Measurements from ENCODE around the gene SLC5A11. TPM values are rescaled to one million over a fixed set of nuclear protein-coding genes. Genes with fewer than 3 reads are reported as not detected.

Gene SLC5A11
- total and polyA plus RNA-seq, 2 of the 13 experiments (the other 11 are each of a cell fraction or from before 2014, with no cell fraction given) = 1.2 to 3.3 TPM

GRCh38 chr16:24800586-24800985, 45.2 kb upstream of the SLC5A11 start:
- Histone ChIP-seq H3K27ac (ENCODE audit: extremely low read length, insufficient read depth, low read length) (no peak overlapping the region), H3K9me3 (ENCODE audit: low read length) (no peaks in the 10 kb centered on the region), H3K27me3 (ENCODE audit: control insufficient read depth in 1 of 2, insufficient read depth in 2 of 2, low read length in 2 of 2) (no peaks in the 10 kb centered on the region), H3K4me1 (ENCODE audit: insufficient read depth, low read length) (no peaks in the 10 kb centered on the region), H3K9ac (ENCODE audit: insufficient read depth, low read depth, low read length) (no peak overlapping the region), H3K4me2 (ENCODE audit: low read depth, low read length) (no peak overlapping the region), H3K4me3 (replicated peaks in 1 of 3; ENCODE audit: insufficient read depth in 1 of 3, low read depth in 2 of 3, low read length in 3 of 3) (no peak overlapping the region), H2AFZ (ENCODE audit: low read length) (no peak overlapping the region), H4K20me1 (ENCODE audit: insufficient read depth, low read length) (no peaks in the 10 kb centered on the region), H3K36me3 (replicated peaks in 1 of 2; ENCODE audit: control insufficient read depth in 1 of 2, insufficient read depth in 2 of 2, low read length in 2 of 2) (peaks cover 38 to 98% of the 10 kb centered on the region in 2 experiments), H3K79me2 (ENCODE audit: insufficient read depth, low read length) (no peaks in the 10 kb centered on the region)
- intact Hi-C loops (cut with micrococcal nuclease; ENCODE audit: unreplicated experiment) (loop anchor here (10.0 kb wide), 1 partner anchor 286 kb away; no protein-coding TSS in a partner anchor), in situ Hi-C loops (cut with HindIII; ENCODE audit: extremely low pct_ligation_motif_present, low pct_unique_long_range_greater_than_20kb) (no loop called here)
- TF ChIP-seq ARID4A (CRISPR knock-in tag; IDR thresholded peaks at IDR 0.05; ENCODE audit: borderline replicate concordance) (peak; percentile 22; the same call in 1 of the 2 replicates), ZNF501 (CRISPR knock-in tag; IDR thresholded peaks at IDR 0.05) (no peak), ATF7 (IDR thresholded peaks at IDR 0.05) (no peak), ATF7 (CRISPR knock-in tag; IDR thresholded peaks at IDR 0.05) (no peak), XRCC5 (optimal IDR thresholded peaks at IDR 0.05; ENCODE audit: low read length) (peak; percentile 18), STAG1 (CRISPR knock-in tag; IDR thresholded peaks at IDR 0.05) (peak; percentile 48), CBX5 (CRISPR knock-in tag; IDR thresholded peaks at IDR 0.05; ENCODE audit: borderline replicate concordance) (no peak), ZNF143 (CRISPR knock-in tag; IDR thresholded peaks at IDR 0.05) (peak; percentile 49; the same call in 1 of the 2 replicates), ZNF782 (CRISPR knock-in tag; IDR thresholded peaks at IDR 0.05; ENCODE audit: borderline replicate concordance) (no peak), ZNF234 (CRISPR knock-in tag; conservative IDR thresholded peaks at IDR 0.05) (no peak), ZNF326 (CRISPR knock-in tag; IDR thresholded peaks at IDR 0.05; ENCODE audit: borderline replicate concordance) (no peak), ELF1 (CRISPR knock-in tag; IDR thresholded peaks at IDR 0.05) (no peak)
- TF ChIP-seq, protein P1, sequence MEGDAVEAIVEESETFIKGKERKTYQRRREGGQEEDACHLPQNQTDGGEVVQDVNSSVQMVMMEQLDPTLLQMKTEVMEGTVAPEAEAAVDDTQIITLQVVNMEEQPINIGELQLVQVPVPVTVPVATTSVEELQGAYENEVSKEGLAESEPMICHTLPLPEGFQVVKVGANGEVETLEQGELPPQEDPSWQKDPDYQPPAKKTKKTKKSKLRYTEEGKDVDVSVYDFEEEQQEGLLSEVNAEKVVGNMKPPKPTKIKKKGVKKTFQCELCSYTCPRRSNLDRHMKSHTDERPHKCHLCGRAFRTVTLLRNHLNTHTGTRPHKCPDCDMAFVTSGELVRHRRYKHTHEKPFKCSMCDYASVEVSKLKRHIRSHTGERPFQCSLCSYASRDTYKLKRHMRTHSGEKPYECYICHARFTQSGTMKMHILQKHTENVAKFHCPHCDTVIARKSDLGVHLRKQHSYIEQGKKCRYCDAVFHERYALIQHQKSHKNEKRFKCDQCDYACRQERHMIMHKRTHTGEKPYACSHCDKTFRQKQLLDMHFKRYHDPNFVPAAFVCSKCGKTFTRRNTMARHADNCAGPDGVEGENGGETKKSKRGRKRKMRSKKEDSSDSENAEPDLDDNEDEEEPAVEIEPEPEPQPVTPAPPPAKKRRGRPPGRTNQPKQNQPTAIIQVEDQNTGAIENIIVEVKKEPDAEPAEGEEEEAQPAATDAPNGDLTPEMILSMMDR (CRISPR knock-in tag; IDR thresholded peaks at IDR 0.05) = peak; percentile 50
- FAIRE-seq = no peak
- ChIA-PET CTCF (ENCODE audit: low intra/inter-chr PET ratio, low total read pairs) (interaction anchor here (0.7 to 1.4 kb wide), 2 partner anchors 220 to 232 kb away, joined by 3 to 4 read pairs; no protein-coding TSS in a partner anchor), POLR2A (no interaction called here)
- WGBS (ENCODE audit: low lambda C conversion rate) = 85% methylated on average over 4 of the region's 4 CpGs
- BruUV-seq (replicated peaks) = no TSS peak
- peak; percentile 48 for DNase-seq (ENCODE audit: low spot score)
- peak; percentile 67 for ATAC-seq

Data from HepG2 (cell line).